Spinal cord (tissue), 10 donors: Measurements from ENCODE around the gene ORMDL2. TPM values are rescaled to one million over a fixed set of nuclear protein-coding genes. Genes with fewer than 3 reads are reported as not detected.

Experiments used
- DNase-seq, 6 donors: peaks; one replicate each; pipeline versions ENCODE4 v3.0.0 to v3.0.0-alpha.2; 2013 to 2015; ENCODE audit warnings: low spot score in 6 of 6, low read depth in 4 of 6
- H3K27ac ChIP-seq: one replicate; pipeline ENCODE4 v1.5.1; 2013; ENCODE audit warnings: low read depth, low read length, control low read depth
- H3K27me3 ChIP-seq: one replicate; pipeline ENCODE4 v1.6.1; 2013; ENCODE audit warnings: low read length; ENCODE audit not compliant: control insufficient read depth, insufficient read depth
- H3K36me3 ChIP-seq: one replicate; pipeline ENCODE4 v1.6.1; 2013; ENCODE audit warnings: low read length; ENCODE audit not compliant: control insufficient read depth, insufficient read depth
- H3K4me1 ChIP-seq: one replicate; pipeline ENCODE4 v1.6.1; 2013; ENCODE audit warnings: low read length; ENCODE audit not compliant: control insufficient read depth, insufficient read depth
- H3K4me3 ChIP-seq: one replicate; pipeline ENCODE4 v1.5.1; 2013; ENCODE audit warnings: low read depth, low read length, control low read depth
- H3K9me3 ChIP-seq: one replicate; pipeline ENCODE4 v1.6.1; 2013; ENCODE audit warnings: low read length; ENCODE audit not compliant: control insufficient read depth, insufficient read depth
- WGBS: methylation state at CpG from one replicate; pipeline ENCODE4 v1.1.5; 2013; ENCODE audit warnings: missing lambda C conversion rate; ENCODE audit not compliant: insufficient coverage; 5-methylcytosine and 5-hydroxymethylcytosine counted together
- long read RNA-seq, 4 donors: transcript quantifications; one replicate each; lab custom pipeline, GENCODE V29; 2026
- polyA plus RNA-seq, 2 donors: library from polyadenylated mRNA; unstranded; fragments of 120-200 nt; gene quantifications; one replicate each; pipeline ENCODE4 v1.2.1, GENCODE V29; 2013; ENCODE audit not compliant: insufficient read length in 2 of 2
- total RNA-seq, 2 donors: library from RNA; depleted of rRNA in 1 of 2; stranded (reverse); fragments of 120-200 nt in 1 of 2; fragments of >200 nt in 1 of 2; gene quantifications; one replicate each; pipeline versions ENCODE4 v1.2.3 to v1.2.4, GENCODE V29; 2013 to 2014
- donor health status: healthy.

Gene ORMDL2, protein sequence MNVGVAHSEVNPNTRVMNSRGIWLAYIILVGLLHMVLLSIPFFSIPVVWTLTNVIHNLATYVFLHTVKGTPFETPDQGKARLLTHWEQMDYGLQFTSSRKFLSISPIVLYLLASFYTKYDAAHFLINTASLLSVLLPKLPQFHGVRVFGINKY
- total RNA-seq (10 to 100 TPM; 12.6 to 29.9 TPM), polyA plus RNA-seq (10 to 100 TPM; 23.4 to 25.7 TPM)
- long read RNA-seq, donor 1, transcript ORMDL2-201 (4 exons, 2,141 nt) = major isoform, 10 of 17 reads
- long read RNA-seq, donor 1, partial matches to known transcripts = 6 of 17 reads
- long read RNA-seq, donor 1, other reads (novel, unspliced or antisense) = 0 of 17 reads
- long read RNA-seq, donor 2, transcript ORMDL2-201 (4 exons, 2,141 nt) = major isoform, 6 of 6 reads
- long read RNA-seq, donor 2, partial matches to known transcripts = 0 of 6 reads
- long read RNA-seq, donor 2, other reads (novel, unspliced or antisense) = 0 of 6 reads
- long read RNA-seq, donor 3, transcript ORMDL2-201 (4 exons, 2,141 nt) = major isoform, 6 of 7 reads
- long read RNA-seq, donor 3, partial matches to known transcripts = 0 of 7 reads
- long read RNA-seq, donor 3, other reads (novel, unspliced or antisense) = 0 of 7 reads
- long read RNA-seq, donor 4, transcript ORMDL2-201 (4 exons, 2,141 nt) = major isoform, 13 of 13 reads
- long read RNA-seq, donor 4, partial matches to known transcripts = 0 of 13 reads
- long read RNA-seq, donor 4, other reads (novel, unspliced or antisense) = 0 of 13 reads

DNA sequence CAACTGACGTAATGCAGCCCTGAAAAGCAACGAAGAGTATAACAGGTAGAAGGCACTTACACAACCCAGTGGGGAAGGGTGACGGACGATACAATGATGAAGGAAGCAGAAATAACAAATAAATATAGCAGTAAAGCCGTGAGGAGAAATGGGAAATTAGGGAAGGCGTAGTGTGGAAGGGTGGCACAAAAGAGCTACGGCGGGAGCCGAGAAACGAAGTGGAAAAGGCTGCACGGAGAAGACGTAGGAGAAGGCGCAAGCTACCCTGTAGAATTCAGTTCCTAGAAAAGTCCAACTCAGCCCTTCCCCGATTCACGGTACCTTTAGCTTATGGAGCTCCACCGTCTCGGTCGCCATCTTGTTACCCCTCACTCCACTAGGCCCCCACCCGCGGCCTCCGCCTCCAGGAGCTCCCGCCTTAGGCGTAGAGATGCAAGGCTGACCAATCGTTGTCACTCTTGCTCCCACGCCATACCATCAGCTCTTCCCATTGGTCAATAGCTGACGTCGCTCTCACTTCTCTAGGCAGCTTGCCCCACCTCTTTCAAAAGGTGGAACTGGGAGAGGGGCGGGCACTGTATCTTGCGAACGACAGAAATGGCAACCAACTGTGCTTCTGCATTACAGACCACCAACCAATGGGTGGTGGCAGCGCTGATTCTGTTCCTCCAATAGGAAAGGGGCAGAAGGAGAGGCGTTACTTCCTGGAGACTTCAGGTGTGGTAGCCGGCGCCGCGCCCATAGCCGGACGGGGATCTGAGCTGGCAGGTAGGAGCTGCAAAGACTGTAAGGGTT lies at the start of gene ORMDL2, which contains the start of gene SARNP:
Gene ORMDL2 (plus strand): TSS at position 697 of the 795 bp plus-strand sequence. CDS start 959 bp downstream, outside the sequence.
Gene SARNP (minus strand): TSS at position 380 of the 795 bp plus-strand sequence. CDS start 23 bp downstream, at position 357.
- 0% methylated on average over 23 of the region's 38 CpGs for WGBS

DNA sequence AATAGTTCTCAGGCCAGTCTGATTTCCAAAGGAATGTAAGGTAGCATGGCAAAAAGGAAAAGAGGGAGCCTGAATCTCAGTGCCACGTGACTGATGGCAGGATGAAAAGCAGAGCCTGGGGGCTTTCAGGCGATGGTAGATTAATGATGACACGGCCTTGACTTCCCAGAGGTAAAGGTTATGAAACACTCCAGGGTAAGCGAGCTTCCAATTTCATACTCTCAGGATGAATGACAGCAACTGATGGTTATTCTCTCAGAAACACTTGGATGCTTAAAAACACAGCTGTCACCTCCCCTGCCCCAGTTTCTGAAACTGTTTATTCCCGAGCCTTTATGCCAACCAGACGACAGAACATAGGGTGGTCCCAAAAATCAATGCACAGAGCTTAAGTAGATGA lies 46.1 kb upstream of the ORMDL2 start:
- H3K4me3 ChIP-seq = no peak overlapping the region

More for the DNA sequence above, at the start of gene ORMDL2, which contains the start of gene SARNP:
- Histone ChIP-seq H3K9me3 (no peaks in the 10 kb centered on the region), H3K27me3 (no peaks in the 10 kb centered on the region), H3K4me1 (peaks cover 9% of the 10 kb centered on the region), H3K36me3 (peaks cover 26% of the 10 kb centered on the region), H3K4me3 (peak within 1 kb of the TSS; percentile 92), H3K27ac (peak within 1 kb of the TSS; percentile 91)
- peak; percentile 98 to 100 (median 99) for DNase-seq

DNA sequence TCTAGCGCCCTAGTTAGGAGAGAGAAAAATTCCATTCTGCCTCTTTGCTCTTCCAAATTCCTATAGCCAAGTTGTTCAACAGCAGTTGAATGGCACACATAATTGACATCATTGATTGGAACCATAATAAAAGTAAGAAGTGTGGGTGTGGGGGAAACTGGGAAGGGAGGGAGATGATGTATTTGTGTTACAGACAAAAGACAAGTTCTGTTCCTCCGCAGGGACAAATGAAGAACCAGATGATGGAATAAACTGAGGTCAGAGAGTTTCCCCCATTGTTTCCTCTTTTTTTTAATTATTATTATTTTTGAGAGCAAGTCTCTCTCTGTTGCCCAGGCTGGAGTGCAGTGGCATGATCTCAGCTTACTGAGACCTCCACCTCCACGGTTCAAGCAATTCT lies 40.0 kb upstream of the ORMDL2 start:
- H3K4me1 ChIP-seq = no peaks in the 10 kb centered on the region
- no peak overlapping the region for H3K27ac ChIP-seq
- whole genome bisulfite sequencing = 100% methylated on average over 1 of the region's 3 CpGs
- H3K27me3 ChIP-seq = no peaks in the 10 kb centered on the region
- no peaks in the 10 kb centered on the region for H3K9me3 ChIP-seq
- H3K4me3 ChIP-seq = no peak overlapping the region
- no peak for DNase-seq
- peaks cover 36% of the 10 kb centered on the region for H3K36me3 ChIP-seq

More for the DNA sequence above, 46.1 kb upstream of the ORMDL2 start:
- no peaks in the 10 kb centered on the region for H3K4me1 ChIP-seq
- no peak for DNase-seq
- WGBS = 60% methylated on average over 4 of the region's 6 CpGs
- H3K36me3 ChIP-seq = peaks cover 10% of the 10 kb centered on the region
- H3K27me3 ChIP-seq = no peaks in the 10 kb centered on the region
- H3K27ac ChIP-seq = no peak overlapping the region
- H3K9me3 ChIP-seq = no peaks in the 10 kb centered on the region

DNA sequence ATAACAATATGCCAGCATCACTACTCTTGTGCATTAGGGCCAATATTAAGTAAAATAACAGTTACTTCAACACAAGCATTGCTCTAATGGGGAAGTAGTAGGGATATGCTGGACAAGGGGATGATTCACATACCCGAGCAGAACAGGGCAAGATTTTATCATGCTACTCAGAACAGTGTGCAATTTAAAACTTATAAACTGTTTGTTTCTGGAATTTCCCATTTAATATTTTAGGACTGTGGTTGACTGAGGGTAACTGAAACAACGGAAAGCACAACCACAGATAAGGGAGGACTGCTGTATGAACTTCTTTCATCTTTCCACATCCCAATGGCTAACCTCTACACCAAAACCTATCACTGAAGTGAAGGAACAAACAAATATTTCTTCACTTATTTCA lies 37.2 kb upstream of the ORMDL2 start:
- H3K27me3 ChIP-seq = no peaks in the 10 kb centered on the region
- H3K9me3 ChIP-seq = no peaks in the 10 kb centered on the region
- H3K4me3 ChIP-seq = no peak overlapping the region
- no peaks in the 10 kb centered on the region for H3K4me1 ChIP-seq
- peaks cover 39% of the 10 kb centered on the region for H3K36me3 ChIP-seq
- no CpG with 5 or more reads among the region's 2 CpGs for WGBS
- no peak for DNase-seq
- H3K27ac ChIP-seq = no peak overlapping the region

DNA sequence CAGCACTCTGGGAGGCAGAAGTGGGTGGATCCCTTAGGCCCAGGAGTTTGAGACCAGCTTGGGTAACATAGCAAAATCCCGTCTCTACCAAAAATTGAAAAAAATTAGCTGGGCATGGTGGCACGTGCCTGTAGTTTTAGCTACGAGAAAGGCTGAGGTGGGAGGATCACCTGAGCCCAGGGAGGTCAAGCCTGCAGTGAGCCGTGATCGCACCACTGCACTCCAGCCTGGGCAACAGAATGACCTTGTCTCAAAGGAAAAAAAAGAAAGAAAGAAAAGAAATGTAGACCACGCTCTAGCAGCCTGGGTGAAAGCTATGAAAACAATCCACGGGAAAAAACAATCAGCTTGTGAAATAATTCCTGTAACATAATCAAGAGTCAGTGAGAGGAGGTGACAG lies 29.3 kb upstream of the ORMDL2 start:
- no peaks in the 10 kb centered on the region for H3K27me3 ChIP-seq
- no peak overlapping the region for H3K27ac ChIP-seq
- no peak overlapping the region for H3K4me3 ChIP-seq
- no peak for DNase-seq
- 96% methylated on average over 7 of the region's 7 CpGs for WGBS
- peaks cover 39% of the 10 kb centered on the region for H3K36me3 ChIP-seq
- no peaks in the 10 kb centered on the region for H3K4me1 ChIP-seq
- no peaks in the 10 kb centered on the region for H3K9me3 ChIP-seq

DNA sequence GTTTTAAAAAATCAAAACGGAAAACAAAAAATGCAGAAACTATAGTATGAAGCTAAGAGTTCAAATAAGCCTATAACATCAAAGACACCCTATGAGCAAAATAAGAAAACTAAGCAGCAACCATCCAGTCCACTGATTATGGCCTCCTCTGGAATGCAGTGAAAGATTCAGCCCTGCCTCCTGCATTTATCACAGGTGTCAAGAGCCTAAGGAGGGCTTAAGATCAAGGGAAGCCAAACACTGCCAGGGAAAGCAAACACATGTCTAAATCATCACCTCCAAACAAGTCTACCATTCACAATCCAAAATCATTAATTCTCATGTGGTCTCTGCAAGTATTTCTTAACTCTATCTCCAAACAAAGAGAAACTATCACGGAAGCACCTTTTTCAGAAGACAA lies 28.7 kb upstream of the ORMDL2 start:
- Histone ChIP-seq H3K27me3 (no peaks in the 10 kb centered on the region), H3K36me3 (peaks cover 39% of the 10 kb centered on the region), H3K27ac (no peak overlapping the region), H3K4me3 (no peak overlapping the region), H3K9me3 (no peaks in the 10 kb centered on the region), H3K4me1 (no peaks in the 10 kb centered on the region)
- no CpG with 5 or more reads among the region's 2 CpGs for WGBS
- no peak for DNase-seq

DNA sequence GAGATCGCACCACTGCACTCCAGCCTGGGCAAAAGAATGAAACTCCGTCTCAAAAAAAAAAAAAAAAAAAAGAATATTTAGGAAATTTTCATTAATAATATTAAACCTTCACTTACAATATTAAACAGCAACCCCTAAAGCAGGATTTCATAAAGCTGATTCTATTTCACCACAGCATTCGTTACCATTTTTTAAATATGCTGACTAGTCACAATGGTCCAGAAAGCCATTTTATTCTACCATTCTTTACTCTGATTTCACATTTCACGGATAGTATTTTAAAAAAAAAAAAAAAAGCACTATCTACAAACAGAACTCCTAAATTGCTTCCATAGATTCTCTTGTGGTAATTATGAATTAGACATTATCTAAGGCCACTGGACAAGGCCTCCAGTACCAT lies 27.9 kb upstream of the ORMDL2 start:
- H3K36me3 ChIP-seq = peaks cover 42% of the 10 kb centered on the region

DNA sequence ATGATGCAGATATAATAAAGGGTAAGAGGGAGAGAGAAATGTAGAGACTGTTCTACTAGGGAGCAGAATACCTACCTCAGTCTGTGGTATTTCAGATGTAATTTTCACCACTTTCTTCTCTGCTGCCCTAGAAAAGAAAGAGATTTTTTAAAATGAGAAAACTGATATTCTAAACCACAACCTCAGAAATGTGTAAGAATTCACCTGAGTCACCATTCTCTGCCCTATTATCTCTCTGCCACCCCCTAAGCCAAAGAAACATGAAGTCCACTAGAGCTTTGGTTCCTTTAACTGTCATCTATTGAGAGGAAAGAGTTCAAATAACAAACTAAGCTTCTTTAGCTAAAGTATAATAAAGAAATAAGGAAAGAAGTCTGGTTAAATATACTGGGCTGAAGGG lies 21.9 kb upstream of the ORMDL2 start:
- Histone ChIP-seq H3K4me3 (no peak overlapping the region), H3K9me3 (no peaks in the 10 kb centered on the region), H3K36me3 (peaks cover 22% of the 10 kb centered on the region), H3K27ac (no peak overlapping the region), H3K27me3 (no peaks in the 10 kb centered on the region), H3K4me1 (no peaks in the 10 kb centered on the region)
- no peak for DNase-seq

More for the DNA sequence above, 27.9 kb upstream of the ORMDL2 start:
- no peaks in the 10 kb centered on the region for H3K9me3 ChIP-seq
- 100% methylated on average over 1 of the region's 4 CpGs for WGBS
- H3K27me3 ChIP-seq = no peaks in the 10 kb centered on the region
- no peaks in the 10 kb centered on the region for H3K4me1 ChIP-seq
- no peak overlapping the region for H3K27ac ChIP-seq
- DNase-seq = no peak
- H3K4me3 ChIP-seq = no peak overlapping the region

DNA sequence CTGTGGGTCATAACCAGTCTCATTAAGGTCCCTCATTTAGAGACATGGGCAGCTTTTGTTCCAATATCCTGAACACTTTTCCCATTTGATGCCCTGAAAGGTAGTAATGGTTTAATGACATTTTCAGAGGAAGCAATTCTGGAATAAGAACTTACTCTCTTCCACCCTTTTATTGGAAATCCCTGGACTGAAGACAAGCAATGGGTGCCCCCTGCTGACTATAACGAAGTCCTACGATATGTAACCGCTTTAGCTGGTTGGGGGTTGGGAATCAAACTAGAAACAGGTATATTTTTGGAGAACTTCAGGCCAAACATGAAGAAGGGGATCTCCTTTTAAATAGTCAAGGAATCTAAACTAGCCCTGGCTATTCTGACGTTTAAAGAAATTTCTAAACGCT lies 20.8 kb upstream of the ORMDL2 start:
- Histone ChIP-seq H3K27ac (no peak overlapping the region), H3K36me3 (peaks cover 31% of the 10 kb centered on the region)

More for the DNA sequence above, 20.8 kb upstream of the ORMDL2 start:
- Histone ChIP-seq H3K9me3 (no peaks in the 10 kb centered on the region), H3K4me1 (no peaks in the 10 kb centered on the region), H3K27me3 (no peaks in the 10 kb centered on the region), H3K4me3 (no peak overlapping the region)
- DNase-seq = peak in 4 of 6 donors; percentile 22 to 81 (median 54)
- WGBS = 60% methylated on average over 1 of the region's 5 CpGs
